ENCODE measurements around the gene HMGCS2.

The HMGCS2 gene

DNA sequence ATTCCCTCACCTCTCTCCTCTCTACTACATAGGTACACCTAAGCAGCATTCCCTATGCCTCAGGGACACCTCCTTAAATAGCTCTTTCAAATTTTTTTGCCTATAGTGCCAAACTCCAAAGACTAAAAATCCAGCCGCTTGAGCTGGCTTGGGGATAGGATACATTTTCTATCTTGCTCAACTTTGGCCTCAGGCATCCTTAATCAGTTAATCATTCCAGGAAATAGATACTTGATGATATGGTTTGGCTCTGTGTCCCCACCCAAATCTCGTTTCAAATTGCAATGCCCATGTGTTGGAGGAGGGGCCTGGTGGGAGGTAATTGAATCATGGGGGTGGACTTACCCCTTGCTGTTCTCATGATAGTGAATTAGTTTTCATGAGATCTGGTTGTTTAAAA, 68.4 kb downstream of the HMGCS2 start:
- DNase-seq (ENCODE audit: low spot score), result no peak

Measured in putamen (tissue), 1 donor.